ENCODE results near the gene SUGCT.

DNA sequence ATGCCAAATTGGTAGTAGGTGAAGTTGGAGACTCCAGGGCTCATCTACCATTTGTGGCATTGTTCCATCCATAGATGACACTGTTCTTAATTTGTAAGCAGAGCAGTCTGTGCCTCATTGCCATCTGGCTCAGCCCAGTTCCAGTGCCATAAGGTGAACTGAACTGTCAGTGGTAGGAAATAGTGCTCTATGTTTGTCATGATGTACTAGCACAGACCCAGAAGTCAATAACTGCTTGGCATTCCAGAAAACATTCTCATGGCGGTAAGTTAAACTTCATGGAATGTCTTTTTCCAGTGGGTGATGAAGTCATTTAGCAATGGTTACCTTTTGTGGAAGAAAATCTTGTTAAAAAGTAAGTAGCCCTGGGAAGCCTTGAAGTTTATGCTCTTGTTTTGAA, 302.7 kb downstream of the SUGCT start:
- TF ChIP-seq, protein P1, sequence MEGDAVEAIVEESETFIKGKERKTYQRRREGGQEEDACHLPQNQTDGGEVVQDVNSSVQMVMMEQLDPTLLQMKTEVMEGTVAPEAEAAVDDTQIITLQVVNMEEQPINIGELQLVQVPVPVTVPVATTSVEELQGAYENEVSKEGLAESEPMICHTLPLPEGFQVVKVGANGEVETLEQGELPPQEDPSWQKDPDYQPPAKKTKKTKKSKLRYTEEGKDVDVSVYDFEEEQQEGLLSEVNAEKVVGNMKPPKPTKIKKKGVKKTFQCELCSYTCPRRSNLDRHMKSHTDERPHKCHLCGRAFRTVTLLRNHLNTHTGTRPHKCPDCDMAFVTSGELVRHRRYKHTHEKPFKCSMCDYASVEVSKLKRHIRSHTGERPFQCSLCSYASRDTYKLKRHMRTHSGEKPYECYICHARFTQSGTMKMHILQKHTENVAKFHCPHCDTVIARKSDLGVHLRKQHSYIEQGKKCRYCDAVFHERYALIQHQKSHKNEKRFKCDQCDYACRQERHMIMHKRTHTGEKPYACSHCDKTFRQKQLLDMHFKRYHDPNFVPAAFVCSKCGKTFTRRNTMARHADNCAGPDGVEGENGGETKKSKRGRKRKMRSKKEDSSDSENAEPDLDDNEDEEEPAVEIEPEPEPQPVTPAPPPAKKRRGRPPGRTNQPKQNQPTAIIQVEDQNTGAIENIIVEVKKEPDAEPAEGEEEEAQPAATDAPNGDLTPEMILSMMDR (conservative IDR thresholded peaks at IDR 0.05; ENCODE audit: low read length): no peak
- TF ChIP-seq EZH2phosphoT487 (IDR thresholded peaks at IDR 0.05; ENCODE audit: borderline replicate concordance, low read depth, low read length): no peak

Measured in OCI-LY7 (cell line).